ENCODE measurements around the gene SLC26A2. TPM values are rescaled to one million over a fixed set of nuclear protein-coding genes. Genes with fewer than 3 reads are reported as not detected.

The SLC26A2 gene
- total and polyA plus RNA-seq, 11 donors: 1.5 to 22.1 (median 6.8) TPM

DNA sequence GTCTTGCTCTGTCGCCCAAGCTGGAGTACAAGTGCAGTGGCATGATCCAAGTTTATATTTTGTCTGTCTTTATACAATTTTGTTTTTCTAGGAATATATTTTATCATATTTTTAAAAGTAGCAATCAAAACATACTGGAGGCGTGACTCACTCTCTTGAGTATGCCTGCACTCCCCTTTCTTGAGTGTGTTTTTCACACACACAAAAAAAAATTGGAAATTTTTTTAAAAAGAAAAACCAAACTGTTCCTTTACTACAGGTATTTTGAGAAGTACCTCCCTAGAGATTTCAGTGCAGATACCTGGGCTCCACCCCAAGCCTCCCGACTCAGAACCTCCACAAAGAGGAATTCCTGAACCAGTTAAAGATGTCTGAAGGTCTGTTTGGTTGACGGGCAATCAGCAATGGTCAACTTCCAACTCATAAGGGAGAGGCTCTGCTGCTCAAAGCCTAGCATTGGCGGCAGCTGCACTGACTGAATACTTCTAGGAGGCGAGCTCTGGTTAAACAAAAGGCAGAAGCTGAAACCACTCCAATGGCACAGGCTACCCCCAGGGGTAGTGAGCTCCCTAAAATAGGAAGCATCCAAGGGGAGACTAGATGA is 43.4 kb upstream of the SLC26A2 start:
- Histone ChIP-seq H3K27me3 (no peaks in the 10 kb centered on the region), H3K4me3 (no peak overlapping the region), H3K9me3 (no peaks in the 10 kb centered on the region), H3K36me3 (no peaks in the 10 kb centered on the region), H3K27ac (no peak overlapping the region), H3K4me1 (peaks cover 0 to 3% (median 0%) of the 10 kb centered on the region in 12 donors)
- ATAC-seq (no peak), DNase-seq (no peak)
- 78 to 83% (median 83%) methylated on average over 6 of the region's 6 CpGs for WGBS, 4 donors
- intact Hi-C loops (cut with DNase I): no loop called here
- TF ChIP-seq, protein P1, sequence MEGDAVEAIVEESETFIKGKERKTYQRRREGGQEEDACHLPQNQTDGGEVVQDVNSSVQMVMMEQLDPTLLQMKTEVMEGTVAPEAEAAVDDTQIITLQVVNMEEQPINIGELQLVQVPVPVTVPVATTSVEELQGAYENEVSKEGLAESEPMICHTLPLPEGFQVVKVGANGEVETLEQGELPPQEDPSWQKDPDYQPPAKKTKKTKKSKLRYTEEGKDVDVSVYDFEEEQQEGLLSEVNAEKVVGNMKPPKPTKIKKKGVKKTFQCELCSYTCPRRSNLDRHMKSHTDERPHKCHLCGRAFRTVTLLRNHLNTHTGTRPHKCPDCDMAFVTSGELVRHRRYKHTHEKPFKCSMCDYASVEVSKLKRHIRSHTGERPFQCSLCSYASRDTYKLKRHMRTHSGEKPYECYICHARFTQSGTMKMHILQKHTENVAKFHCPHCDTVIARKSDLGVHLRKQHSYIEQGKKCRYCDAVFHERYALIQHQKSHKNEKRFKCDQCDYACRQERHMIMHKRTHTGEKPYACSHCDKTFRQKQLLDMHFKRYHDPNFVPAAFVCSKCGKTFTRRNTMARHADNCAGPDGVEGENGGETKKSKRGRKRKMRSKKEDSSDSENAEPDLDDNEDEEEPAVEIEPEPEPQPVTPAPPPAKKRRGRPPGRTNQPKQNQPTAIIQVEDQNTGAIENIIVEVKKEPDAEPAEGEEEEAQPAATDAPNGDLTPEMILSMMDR (IDR thresholded peaks at IDR 0.05): no peak
- TF ChIP-seq POLR2A (IDR thresholded peaks at IDR 0.05): no peak

DNA sequence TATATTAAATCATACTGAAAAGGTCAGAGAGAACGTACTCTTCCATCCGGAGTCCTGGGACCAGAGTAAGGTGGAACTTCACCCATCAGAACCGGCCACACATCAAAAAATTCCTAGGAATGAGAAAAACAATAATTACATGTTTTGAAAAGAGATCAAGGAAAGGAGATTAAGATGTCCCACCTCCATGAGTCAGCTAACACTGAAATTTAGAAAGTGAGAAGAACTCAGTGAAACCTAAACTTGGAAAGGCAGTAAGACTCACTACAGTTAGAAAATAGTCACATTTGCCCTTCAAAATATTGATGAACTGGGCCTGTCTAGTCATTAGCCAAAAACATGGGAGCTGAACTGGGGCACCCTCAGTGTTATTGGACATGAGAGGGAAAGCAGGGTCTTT is 39.0 kb upstream of the SLC26A2 start:
- intact Hi-C loops (cut with DNase I): no loop called here
- DNase-seq: no peak
- Histone ChIP-seq H3K9me3 (no peaks in the 10 kb centered on the region), H3K27ac (no peak overlapping the region), H3K36me3 (no peaks in the 10 kb centered on the region), H3K4me1 (no peaks in the 10 kb centered on the region), H3K4me3 (no peak overlapping the region), H3K27me3 (no peaks in the 10 kb centered on the region)
- no peak for ATAC-seq
- 88 to 95% (median 92%) methylated on average over 3 of the region's 3 CpGs for WGBS, 4 donors
- TF ChIP-seq, protein P1 (IDR thresholded peaks at IDR 0.05): no peak
- no peak for TF ChIP-seq POLR2A (IDR thresholded peaks at IDR 0.05)

DNA sequence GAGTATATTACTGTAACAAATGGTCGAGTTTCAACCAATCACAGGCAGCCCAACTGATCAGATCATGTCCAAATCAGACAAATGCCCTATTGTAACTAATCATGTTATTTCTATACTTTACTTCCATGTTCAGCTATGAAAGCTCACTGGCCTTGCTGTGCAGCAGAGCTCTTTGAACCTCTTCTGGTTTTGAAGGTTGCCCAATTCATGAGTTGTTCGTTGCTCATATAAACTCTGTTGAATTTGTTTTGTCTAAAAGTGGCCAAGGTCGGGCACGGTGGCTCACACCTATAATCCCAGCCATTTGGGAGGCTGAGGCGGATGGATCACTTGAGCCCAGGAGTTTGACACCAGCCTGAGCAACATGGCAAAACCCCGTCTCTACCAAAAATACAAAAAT is 37.6 kb upstream of the SLC26A2 start:
- Histone ChIP-seq H3K27ac (no peak overlapping the region), H3K36me3 (no peaks in the 10 kb centered on the region), H3K9me3 (no peaks in the 10 kb centered on the region), H3K4me1 (no peaks in the 10 kb centered on the region), H3K27me3 (no peaks in the 10 kb centered on the region), H3K4me3 (no peak overlapping the region)
- ATAC-seq: no peak
- 90 to 96% (median 94%) methylated on average over 6 of the region's 6 CpGs for WGBS, 4 donors
- TF ChIP-seq POLR2A (IDR thresholded peaks at IDR 0.05): no peak
- TF ChIP-seq, protein P1 (IDR thresholded peaks at IDR 0.05): no peak
- intact Hi-C loops (cut with DNase I): no loop called here
- DNase-seq: no peak

DNA sequence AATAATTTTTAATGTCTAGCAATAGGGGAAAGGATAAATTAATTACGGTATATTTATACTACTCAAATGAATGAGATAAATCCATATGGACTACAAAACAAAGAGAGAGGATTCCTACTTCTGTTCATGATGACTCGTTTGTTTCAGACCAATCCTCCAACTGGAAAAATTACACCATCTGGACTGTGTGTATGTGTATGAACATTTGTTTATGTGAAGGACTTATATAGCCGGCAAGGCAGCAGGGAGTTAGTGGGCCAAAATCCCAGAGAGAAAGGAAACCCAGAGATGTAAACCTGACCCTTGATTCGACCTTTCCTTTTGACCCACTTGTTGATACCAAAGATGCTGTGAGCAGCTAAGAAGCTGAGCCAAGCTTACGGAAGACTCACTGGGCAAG is 36.1 kb upstream of the SLC26A2 start:
- intact Hi-C loops (cut with DNase I): no loop called here
- no peak for TF ChIP-seq POLR2A (IDR thresholded peaks at IDR 0.05)
- TF ChIP-seq, protein P1 (IDR thresholded peaks at IDR 0.05): no peak
- Histone ChIP-seq H3K4me3 (no peak overlapping the region), H3K9me3 (no peaks in the 10 kb centered on the region), H3K27me3 (no peaks in the 10 kb centered on the region), H3K27ac (no peak overlapping the region), H3K36me3 (no peaks in the 10 kb centered on the region), H3K4me1 (no peaks in the 10 kb centered on the region)
- DNase-seq (no peak), ATAC-seq (no peak)
- 87 to 91% (median 89%) methylated on average over 5 of the region's 5 CpGs for WGBS, 4 donors

All from heart left ventricle (tissue), 16 donors.